HepG2 (cell line): ENCODE data around the gene ZNF853. TPM values are rescaled to one million over a fixed set of nuclear protein-coding genes. Genes with fewer than 3 reads are reported as not detected.

Source experiments
- ARNT2 ChIP-seq: sonication (generic); formaldehyde crosslinking; IDR thresholded peaks from 2 replicates; pipeline ENCODE4 v1.8.0; 2022; ENCODE audit warnings: mild to moderate bottlenecking, low read depth, missing genetic modification reagents, moderate library complexity
- ATF7-NPFF ChIP-seq: sonication (generic); formaldehyde crosslinking; IDR thresholded peaks from 2 replicates; pipeline ENCODE4 v1.8.1; 2023; ENCODE audit warnings: mild to moderate bottlenecking, low read depth, missing genetic modification reagents, moderate library complexity
- EEA1 ChIP-seq: sonication (generic); formaldehyde crosslinking; IDR thresholded peaks from 2 replicates; pipeline ENCODE4 v1.5.1; 2020; ENCODE audit warnings: mild to moderate bottlenecking, missing genetic modification reagents, borderline replicate concordance
- GATA4 ChIP-seq: sonication (generic); IDR thresholded peaks from 2 replicates; pipeline ENCODE4 v1.6.1; 2016; ENCODE audit warnings: antibody characterized with exemption, low read depth, borderline replicate concordance
- HOXA3 ChIP-seq: sonication (generic); formaldehyde crosslinking; IDR thresholded peaks from 2 replicates; pipeline ENCODE4 v1.5.0; 2020; ENCODE audit warnings: missing genetic modification reagents
- HOXA5 ChIP-seq: sonication (generic); formaldehyde crosslinking; IDR thresholded peaks from 2 replicates; pipeline ENCODE4 v1.4.0; 2020; ENCODE audit warnings: missing genetic modification reagents
- PHF8 ChIP-seq: sonication (generic); formaldehyde crosslinking; IDR thresholded peaks from 2 replicates; pipeline ENCODE4 v1.5.0; 2020; ENCODE audit warnings: missing genetic modification reagents
- RXRA ChIP-seq: sonication (generic); formaldehyde crosslinking; IDR thresholded peaks from 2 replicates; pipeline ENCODE4 v1.5.1; 2020; ENCODE audit warnings: missing genetic modification reagents
- SALL2 ChIP-seq: sonication (generic); formaldehyde crosslinking; IDR thresholded peaks from 2 replicates; pipeline ENCODE4 v1.8.1; 2023; ENCODE audit warnings: mild to moderate bottlenecking, missing genetic modification reagents, inconsistent platforms
- SIX4 ChIP-seq: sonication (generic); formaldehyde crosslinking; IDR thresholded peaks from 2 replicates; pipeline ENCODE4 v1.4.0; 2020; ENCODE audit warnings: missing genetic modification reagents
- TAF1 ChIP-seq: sonication (generic); formaldehyde crosslinking; IDR thresholded peaks from 2 replicates; pipeline ENCODE4 v1.4.0; 2020; ENCODE audit warnings: missing genetic modification reagents
- THAP11 ChIP-seq: IDR thresholded peaks from 2 replicates; pipeline ENCODE4 v1.6.1; 2016; ENCODE audit warnings: missing biosample characterization, missing genetic modification reagents
- YY1 ChIP-seq: IDR thresholded peaks from 2 replicates; pipeline ENCODE4 v1.6.1; 2011; ENCODE audit warnings: low read length, low read depth, moderate library complexity, mild to moderate bottlenecking; ENCODE audit not compliant: insufficient read depth, insufficient replicate concordance
- ZNF230 ChIP-seq: sonication (generic); formaldehyde crosslinking; IDR thresholded peaks from 2 replicates; pipeline ENCODE4 v1.4.0; 2020; ENCODE audit warnings: mild to moderate bottlenecking, missing genetic modification reagents
- ZNF552 ChIP-seq: sonication (generic); formaldehyde crosslinking; IDR thresholded peaks from 2 replicates; pipeline ENCODE4 v1.9.0; 2022; ENCODE audit warnings: missing genetic modification reagents, mild to moderate bottlenecking, borderline replicate concordance
- ZNF724P ChIP-seq: sonication (generic); formaldehyde crosslinking; IDR thresholded peaks from 2 replicates; pipeline ENCODE4 v1.8.0; 2022; ENCODE audit warnings: missing genetic modification reagents, borderline replicate concordance
- ZNF766 ChIP-seq: sonication (generic); formaldehyde crosslinking; IDR thresholded peaks from 2 replicates; pipeline ENCODE4 v1.5.0; 2020; ENCODE audit warnings: missing genetic modification reagents, borderline replicate concordance
- ZSCAN25 ChIP-seq: sonication (generic); formaldehyde crosslinking; IDR thresholded peaks from 2 replicates; pipeline ENCODE4 v1.8.0; 2022; ENCODE audit warnings: mild to moderate bottlenecking, missing genetic modification reagents
- polyA plus RNA-seq, 8 experiments: library from polyadenylated mRNA; depleted of rRNA in 3 of 8; stranded (reverse) in 7 of 8; unstranded in 1 of 8; fragments of >200 nt; fragmentation: Illumina TruSeq in 4 of 8; extraction: Trizol in 4 of 8; gene quantifications; 2 replicates each; pipeline versions ENCODE4 v1.2.1 to v1.2.3, GENCODE V29; 2011 to 2016; ENCODE audit warnings: low read depth in 4 of 8, missing spikeins in 1 of 8, mixed read lengths in 1 of 8; ENCODE audit not compliant: insufficient read depth in 1 of 8
- total RNA-seq, 5 experiments: library from RNA; depleted of rRNA; stranded (reverse); fragments of >200 nt; fragmentation: Illumina TruSeq; extraction: Trizol; gene quantifications; 2 replicates each; pipeline ENCODE4 v1.2.3, GENCODE V29; 2016; ENCODE audit warnings: low read depth in 1 of 5
- TF ChIP-seq, protein P1 (sequence below): sonication (generic); formaldehyde crosslinking; IDR thresholded peaks from 2 replicates; pipeline ENCODE4 v1.5.1; 2020; ENCODE audit warnings: mild to moderate bottlenecking, missing genetic modification reagents, moderate library complexity
- TF ChIP-seq, protein P2 (sequence below): IDR thresholded peaks from 2 replicates; pipeline ENCODE4 v1.6.1; 2016
- TF ChIP-seq, protein P3 (sequence below): sonication (generic); formaldehyde crosslinking; IDR thresholded peaks from 2 replicates; pipeline ENCODE4 v1.4.0; 2020; ENCODE audit warnings: missing genetic modification reagents

Gene ZNF853
- total and polyA plus RNA-seq, 2 of the 13 experiments (the other 11 are each of a cell fraction or from before 2014, with no cell fraction given) = 2.1 to 6.2 TPM

DNA sequence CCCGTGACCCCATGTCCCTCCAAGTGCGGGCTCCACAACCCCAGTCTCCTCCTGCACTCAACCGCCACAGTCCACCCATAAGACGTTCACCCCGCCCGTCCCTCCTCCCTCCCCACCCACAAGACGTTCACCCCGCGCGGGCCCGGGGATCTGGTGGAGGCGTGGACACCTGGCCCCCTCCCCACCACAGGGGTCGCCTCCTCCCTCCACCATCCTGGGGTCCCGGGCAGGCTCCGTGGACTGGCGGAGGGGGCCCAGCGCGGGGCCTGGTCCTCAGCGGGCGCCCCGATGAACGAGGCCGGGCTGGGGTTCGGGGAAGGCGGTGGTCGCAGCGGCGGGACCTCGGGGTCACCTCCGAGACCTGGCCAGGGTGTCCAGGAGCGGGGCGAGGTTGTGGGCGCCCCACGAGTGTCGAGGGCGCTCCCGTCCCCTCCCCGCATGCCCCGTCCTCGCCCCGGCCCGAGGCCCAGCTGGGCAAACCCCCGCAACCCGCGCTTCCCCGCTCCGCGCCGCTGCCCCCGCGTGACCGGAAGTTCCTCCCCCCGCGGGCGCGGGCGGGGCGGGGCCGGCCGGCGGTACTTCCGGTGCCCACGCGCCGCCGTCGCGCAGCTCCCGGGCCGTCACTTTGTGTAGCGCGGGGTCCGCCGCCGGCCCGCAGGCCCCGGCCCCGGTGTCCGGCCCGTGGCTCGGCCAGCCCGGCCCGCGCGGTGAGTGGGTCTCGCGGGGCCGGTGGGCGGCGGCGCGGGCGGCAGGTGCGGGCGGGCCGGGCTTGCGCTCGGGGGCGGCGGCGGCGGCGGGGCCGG, 21.5 kb downstream of the ZNF853 start, which contains the start of gene ZNF316 (continued):
- TF ChIP-seq, protein P1, sequence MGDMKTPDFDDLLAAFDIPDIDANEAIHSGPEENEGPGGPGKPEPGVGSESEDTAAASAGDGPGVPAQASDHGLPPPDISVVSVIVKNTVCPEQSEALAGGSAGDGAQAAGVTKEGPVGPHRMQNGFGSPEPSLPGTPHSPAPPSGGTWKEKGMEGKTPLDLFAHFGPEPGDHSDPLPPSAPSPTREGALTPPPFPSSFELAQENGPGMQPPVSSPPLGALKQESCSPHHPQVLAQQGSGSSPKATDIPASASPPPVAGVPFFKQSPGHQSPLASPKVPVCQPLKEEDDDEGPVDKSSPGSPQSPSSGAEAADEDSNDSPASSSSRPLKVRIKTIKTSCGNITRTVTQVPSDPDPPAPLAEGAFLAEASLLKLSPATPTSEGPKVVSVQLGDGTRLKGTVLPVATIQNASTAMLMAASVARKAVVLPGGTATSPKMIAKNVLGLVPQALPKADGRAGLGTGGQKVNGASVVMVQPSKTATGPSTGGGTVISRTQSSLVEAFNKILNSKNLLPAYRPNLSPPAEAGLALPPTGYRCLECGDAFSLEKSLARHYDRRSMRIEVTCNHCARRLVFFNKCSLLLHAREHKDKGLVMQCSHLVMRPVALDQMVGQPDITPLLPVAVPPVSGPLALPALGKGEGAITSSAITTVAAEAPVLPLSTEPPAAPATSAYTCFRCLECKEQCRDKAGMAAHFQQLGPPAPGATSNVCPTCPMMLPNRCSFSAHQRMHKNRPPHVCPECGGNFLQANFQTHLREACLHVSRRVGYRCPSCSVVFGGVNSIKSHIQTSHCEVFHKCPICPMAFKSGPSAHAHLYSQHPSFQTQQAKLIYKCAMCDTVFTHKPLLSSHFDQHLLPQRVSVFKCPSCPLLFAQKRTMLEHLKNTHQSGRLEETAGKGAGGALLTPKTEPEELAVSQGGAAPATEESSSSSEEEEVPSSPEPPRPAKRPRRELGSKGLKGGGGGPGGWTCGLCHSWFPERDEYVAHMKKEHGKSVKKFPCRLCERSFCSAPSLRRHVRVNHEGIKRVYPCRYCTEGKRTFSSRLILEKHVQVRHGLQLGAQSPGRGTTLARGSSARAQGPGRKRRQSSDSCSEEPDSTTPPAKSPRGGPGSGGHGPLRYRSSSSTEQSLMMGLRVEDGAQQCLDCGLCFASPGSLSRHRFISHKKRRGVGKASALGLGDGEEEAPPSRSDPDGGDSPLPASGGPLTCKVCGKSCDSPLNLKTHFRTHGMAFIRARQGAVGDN (CRISPR knock-in tag) = peak; percentile 65; the same call in 1 of the 2 replicates
- TF ChIP-seq SIX4 (CRISPR knock-in tag) = no peak
- peak; percentile 36; the same call in 1 of the 2 replicates for TF ChIP-seq TAF1 (CRISPR knock-in tag)
- TF ChIP-seq HOXA3 (CRISPR knock-in tag) = peak; percentile 69
- TF ChIP-seq THAP11 (CRISPR knock-in tag) = peak; percentile 57; the same call in 1 of the 2 replicates
- TF ChIP-seq ZNF766 = no peak
- no peak for TF ChIP-seq GATA4
- TF ChIP-seq ZNF552 (CRISPR knock-in tag) = no peak
- TF ChIP-seq, protein P2, sequence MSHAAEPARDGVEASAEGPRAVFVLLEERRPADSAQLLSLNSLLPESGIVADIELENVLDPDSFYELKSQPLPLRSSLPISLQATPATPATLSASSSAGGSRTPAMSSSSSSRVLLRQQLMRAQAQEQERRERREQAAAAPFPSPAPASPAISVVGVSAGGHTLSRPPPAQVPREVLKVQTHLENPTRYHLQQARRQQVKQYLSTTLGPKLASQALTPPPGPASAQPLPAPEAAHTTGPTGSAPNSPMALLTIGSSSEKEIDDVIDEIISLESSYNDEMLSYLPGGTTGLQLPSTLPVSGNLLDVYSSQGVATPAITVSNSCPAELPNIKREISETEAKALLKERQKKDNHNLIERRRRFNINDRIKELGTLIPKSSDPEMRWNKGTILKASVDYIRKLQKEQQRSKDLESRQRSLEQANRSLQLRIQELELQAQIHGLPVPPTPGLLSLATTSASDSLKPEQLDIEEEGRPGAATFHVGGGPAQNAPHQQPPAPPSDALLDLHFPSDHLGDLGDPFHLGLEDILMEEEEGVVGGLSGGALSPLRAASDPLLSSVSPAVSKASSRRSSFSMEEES = peak; percentile 19; the same call in 1 of the 2 replicates
- TF ChIP-seq YY1 = peak; percentile 33
- TF ChIP-seq SALL2 (CRISPR knock-in tag) = peak; percentile 56
- 0 out of 2 replicates have a peak, but pooled peaks have one; percentile 45 for TF ChIP-seq HOXA5 (CRISPR knock-in tag)
- peak; percentile 53 for TF ChIP-seq PHF8 (CRISPR knock-in tag)
- peak; percentile 11; the same call in 1 of the 2 replicates for TF ChIP-seq RXRA
- TF ChIP-seq, protein P3, sequence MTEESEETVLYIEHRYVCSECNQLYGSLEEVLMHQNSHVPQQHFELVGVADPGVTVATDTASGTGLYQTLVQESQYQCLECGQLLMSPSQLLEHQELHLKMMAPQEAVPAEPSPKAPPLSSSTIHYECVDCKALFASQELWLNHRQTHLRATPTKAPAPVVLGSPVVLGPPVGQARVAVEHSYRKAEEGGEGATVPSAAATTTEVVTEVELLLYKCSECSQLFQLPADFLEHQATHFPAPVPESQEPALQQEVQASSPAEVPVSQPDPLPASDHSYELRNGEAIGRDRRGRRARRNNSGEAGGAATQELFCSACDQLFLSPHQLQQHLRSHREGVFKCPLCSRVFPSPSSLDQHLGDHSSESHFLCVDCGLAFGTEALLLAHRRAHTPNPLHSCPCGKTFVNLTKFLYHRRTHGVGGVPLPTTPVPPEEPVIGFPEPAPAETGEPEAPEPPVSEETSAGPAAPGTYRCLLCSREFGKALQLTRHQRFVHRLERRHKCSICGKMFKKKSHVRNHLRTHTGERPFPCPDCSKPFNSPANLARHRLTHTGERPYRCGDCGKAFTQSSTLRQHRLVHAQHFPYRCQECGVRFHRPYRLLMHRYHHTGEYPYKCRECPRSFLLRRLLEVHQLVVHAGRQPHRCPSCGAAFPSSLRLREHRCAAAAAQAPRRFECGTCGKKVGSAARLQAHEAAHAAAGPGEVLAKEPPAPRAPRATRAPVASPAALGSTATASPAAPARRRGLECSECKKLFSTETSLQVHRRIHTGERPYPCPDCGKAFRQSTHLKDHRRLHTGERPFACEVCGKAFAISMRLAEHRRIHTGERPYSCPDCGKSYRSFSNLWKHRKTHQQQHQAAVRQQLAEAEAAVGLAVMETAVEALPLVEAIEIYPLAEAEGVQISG (CRISPR knock-in tag) = peak; percentile 35
- 0 out of 2 replicates have a peak, but pooled peaks have one; percentile 34 for TF ChIP-seq ZNF724P
- 0 out of 2 replicates have a peak, but pooled peaks have one; percentile 22 for TF ChIP-seq ZSCAN25 (CRISPR knock-in tag)
- TF ChIP-seq EEA1 = 0 out of 2 replicates have a peak, but pooled peaks have one; percentile 20
- TF ChIP-seq ZNF230 = 0 out of 2 replicates have a peak, but pooled peaks have one; percentile 49
- 0 out of 2 replicates have a peak, but pooled peaks have one; percentile 17 for TF ChIP-seq ATF7-NPFF (CRISPR knock-in tag)
- TF ChIP-seq ARNT2 (CRISPR knock-in tag) = peak; percentile 30; the same call in 1 of the 2 replicates
